Coronary artery (tissue), 2 donors: ENCODE measurements around the gene ACOXL.

Experiments
- DNase-seq: peaks from one replicate; pipeline ENCODE4 v3.0.0-alpha.2; 2017; ENCODE audit warnings: low spot score
- H3K27ac ChIP-seq, 2 donors: fragments of 200-600 bp; sonication (generic); one replicate each; pipeline ENCODE4 v1.5.1; 2016 to 2019
- H3K4me3 ChIP-seq: fragments of 200-600 bp; sonication (generic); 2 replicates; pipeline ENCODE4 v1.5.1; 2016; ENCODE audit warnings: mild to moderate bottlenecking, moderate library complexity
- TF ChIP-seq, protein P1 (sequence below): fragments of 200-600 bp; sonication (generic); IDR thresholded peaks from one replicate; pipeline ENCODE4 v1.5.1; 2019; ENCODE audit warnings: antibody characterized with exemption

Gene ACOXL

DNA sequence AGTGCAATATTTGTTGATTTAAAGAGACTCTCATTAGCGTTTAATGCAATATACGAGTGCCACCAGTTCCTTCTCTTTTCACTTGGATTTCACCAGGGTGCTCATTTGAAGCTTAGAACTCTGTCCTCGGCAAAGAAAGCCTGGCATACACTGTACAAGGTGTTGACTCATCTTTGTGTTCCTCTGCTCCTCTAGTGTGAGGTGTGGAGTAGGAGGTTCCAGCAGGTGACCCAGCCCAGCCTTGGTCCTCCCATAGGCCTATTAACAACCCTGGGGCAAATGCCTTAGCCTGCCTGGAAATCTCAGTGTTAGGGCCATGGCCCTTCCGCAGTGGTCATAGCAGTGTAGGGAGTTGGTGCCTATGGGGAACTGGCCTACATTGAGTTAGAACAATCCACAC, 408.4 kb downstream of the ACOXL start:
- no peak for DNase-seq
- Histone ChIP-seq H3K27ac (no peak overlapping the region), H3K4me3 (no peak overlapping the region)
- TF ChIP-seq, protein P1, sequence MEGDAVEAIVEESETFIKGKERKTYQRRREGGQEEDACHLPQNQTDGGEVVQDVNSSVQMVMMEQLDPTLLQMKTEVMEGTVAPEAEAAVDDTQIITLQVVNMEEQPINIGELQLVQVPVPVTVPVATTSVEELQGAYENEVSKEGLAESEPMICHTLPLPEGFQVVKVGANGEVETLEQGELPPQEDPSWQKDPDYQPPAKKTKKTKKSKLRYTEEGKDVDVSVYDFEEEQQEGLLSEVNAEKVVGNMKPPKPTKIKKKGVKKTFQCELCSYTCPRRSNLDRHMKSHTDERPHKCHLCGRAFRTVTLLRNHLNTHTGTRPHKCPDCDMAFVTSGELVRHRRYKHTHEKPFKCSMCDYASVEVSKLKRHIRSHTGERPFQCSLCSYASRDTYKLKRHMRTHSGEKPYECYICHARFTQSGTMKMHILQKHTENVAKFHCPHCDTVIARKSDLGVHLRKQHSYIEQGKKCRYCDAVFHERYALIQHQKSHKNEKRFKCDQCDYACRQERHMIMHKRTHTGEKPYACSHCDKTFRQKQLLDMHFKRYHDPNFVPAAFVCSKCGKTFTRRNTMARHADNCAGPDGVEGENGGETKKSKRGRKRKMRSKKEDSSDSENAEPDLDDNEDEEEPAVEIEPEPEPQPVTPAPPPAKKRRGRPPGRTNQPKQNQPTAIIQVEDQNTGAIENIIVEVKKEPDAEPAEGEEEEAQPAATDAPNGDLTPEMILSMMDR, result no peak

DNA sequence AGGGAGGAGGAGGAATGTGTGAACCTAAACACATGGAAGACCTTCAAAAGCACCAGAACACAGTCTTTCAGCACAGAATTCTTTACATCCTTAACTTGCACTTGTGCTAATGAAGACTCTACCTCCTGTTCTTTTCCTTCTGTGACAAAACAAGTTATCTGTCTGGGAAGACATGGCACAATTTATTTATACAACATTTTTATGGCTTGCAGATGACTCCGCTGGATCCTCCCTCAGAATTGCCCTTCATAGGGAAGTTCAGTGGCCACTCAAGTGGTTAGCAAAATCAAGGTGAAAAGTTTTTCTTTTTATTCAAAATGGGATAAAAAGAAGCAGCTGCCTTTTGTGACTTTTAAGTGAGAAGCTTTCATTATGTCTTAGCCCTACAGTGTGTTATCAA, 409.7 kb downstream of the ACOXL start:
- Histone ChIP-seq H3K27ac (no peak overlapping the region), H3K4me3 (no peak overlapping the region)
- TF ChIP-seq, protein P1, result no peak
- DNase-seq, result no peak

DNA sequence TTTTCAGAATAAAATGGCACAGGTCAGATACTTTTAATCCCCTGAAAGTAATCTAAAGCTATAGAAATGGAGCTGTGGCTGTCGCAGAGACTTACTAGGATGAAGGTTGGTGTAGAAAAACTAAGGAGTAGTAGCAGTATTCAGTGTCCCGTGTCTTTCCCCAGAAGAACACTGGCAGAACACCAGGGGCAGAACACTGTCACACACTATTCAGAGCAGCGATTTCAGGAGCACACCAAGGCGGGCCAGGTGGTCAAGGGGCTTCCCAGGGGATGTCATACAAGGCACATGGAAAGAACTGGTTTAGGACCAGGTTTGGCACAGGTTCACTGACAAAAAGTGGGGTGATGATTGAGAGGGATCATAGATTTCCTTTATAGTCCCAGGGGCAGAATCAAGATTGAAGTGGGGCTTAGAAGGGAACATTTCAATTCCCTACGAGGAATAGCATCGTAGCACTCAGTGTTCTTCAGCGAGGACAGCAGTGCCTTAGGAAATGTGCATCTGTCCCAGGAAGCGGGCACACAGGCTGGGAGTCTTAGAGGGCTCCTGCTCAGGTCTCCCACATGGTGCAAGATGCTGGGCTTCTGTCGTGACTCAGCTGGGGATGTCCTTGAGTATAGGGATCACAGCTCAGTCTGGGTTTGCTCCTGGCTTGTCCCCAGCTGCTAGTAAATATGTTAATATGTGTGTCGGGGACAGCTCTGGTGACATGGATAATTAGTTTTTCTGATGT, 410.9 kb downstream of the ACOXL start:
- no peak overlapping the region for H3K27ac ChIP-seq
- H3K4me3 ChIP-seq, result no peak overlapping the region
- DNase-seq, result no peak
- TF ChIP-seq, protein P1, result no peak

DNA sequence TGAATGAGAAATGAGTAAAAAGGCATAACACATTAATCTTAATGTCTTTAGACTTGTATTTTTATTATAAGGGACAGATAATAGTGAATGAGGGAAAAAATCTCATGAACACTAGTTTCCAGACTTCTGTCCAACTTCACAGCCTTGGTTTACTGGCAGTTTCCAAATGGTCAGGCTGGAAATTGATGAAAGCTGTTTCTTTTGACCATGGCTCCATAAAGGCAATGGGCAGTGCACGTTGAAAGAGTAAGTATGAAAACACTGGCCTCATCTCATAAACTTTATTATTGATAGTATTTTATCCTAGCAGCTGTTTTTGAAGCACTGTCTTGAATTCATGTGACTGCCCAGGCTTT, 411.4 kb downstream of the ACOXL start:
- TF ChIP-seq, protein P1, result no peak
- no peak for DNase-seq
- Histone ChIP-seq H3K27ac (no peak overlapping the region), H3K4me3 (no peak overlapping the region)

DNA sequence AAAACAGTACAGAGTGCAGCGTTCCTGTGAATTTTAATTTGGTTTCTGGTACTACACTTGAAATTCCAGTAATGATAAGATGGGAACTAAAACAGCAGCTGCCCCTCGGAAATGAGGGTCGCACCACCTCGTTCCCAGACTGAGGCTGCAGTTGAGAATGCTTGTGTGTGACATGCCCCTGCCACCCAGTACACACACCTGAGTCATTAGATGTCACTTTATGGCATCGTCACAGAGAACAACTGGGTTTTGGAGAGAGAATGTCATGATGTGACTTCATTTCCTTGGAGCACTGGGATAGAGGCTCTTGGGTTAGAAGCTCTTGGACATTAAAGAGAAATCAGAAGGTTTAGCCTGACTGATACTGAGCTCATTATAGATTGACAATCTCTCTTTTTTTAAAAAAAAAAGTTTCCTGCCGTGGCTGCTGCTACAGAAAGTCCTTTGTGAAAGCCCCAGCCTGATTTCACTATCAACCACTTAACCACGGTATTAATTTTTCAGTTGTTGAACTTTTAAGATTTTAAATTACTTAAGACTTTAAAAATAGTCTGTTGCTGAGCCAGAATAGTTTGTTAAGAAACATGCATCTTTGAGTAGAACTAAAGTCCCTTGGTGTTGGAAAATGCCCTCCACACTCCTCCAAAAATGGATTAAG, 412.9 kb downstream of the ACOXL start:
- Histone ChIP-seq H3K27ac (no peak overlapping the region), H3K4me3 (no peak overlapping the region)
- TF ChIP-seq, protein P1, result no peak
- DNase-seq, result no peak

DNA sequence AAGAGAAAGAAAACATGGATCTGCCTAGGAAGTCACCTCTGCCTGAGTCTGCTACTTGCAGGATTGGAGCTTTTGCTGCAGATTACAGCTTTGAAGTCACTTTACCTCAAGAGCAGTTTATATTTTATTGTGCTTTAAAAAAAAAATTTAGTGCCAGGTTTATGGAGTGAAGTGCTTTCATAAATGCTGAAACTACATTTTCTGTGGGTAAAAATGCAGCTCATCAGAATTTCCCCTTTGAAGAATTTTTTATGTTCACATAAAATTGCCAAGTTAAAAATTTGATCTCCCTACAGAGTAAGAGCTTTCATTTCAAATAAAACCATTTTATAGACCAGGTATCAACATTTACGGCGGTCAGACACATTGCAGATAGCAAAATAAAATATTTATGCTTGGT, 413.6 kb downstream of the ACOXL start:
- DNase-seq, result no peak
- Histone ChIP-seq H3K4me3 (no peak overlapping the region), H3K27ac (no peak overlapping the region)
- TF ChIP-seq, protein P1, result no peak
